GM12891 (cell line): ENCODE measurements around the gene OR1L8.
"Not testable (repeated sequence)": the region's sequence is repeated elsewhere in the genome, so short reads cannot be mapped to it uniquely, and the experiment has no call there.

ENCODE experiments used
- DNase-seq: peaks from one replicate; pipeline ENCODE4 v3.0.0; 2011; ENCODE audit warnings: low spot score; ENCODE audit not compliant: insufficient read length
- FAIRE-seq: peaks from 2 replicates; lab custom pipeline; 2011; peaks lifted over from hg19 to GRCh38; lab: Jason Lieb, UNC
- PAX5 ChIP-seq: IDR thresholded peaks from 2 replicates; pipeline ENCODE4 v1.6.1; 2011; ENCODE audit warnings: low read length, moderate library complexity, mild to moderate bottlenecking; ENCODE audit not compliant: insufficient read depth, severe bottlenecking
- POLR2A ChIP-seq: IDR thresholded peaks from 2 replicates; pipeline ENCODE4 v1.6.1; 2011; ENCODE audit warnings: low read depth, low read length, control low read depth
- POLR2AphosphoS5 ChIP-seq: IDR thresholded peaks from 2 replicates; pipeline ENCODE4 v1.6.1; 2011; ENCODE audit warnings: low read depth, low read length, control low read depth
- POU2F2 ChIP-seq: IDR thresholded peaks from 2 replicates; pipeline ENCODE4 v1.6.1; 2011; ENCODE audit warnings: low read depth, mild to moderate bottlenecking, control low read depth, low read length, moderate library complexity
- SPI1 ChIP-seq: IDR thresholded peaks from 2 replicates; pipeline ENCODE4 v1.6.1; 2011; ENCODE audit warnings: low read depth, low read length, control low read depth
- TAF1 ChIP-seq: IDR thresholded peaks from 2 replicates; pipeline ENCODE4 v1.6.1; 2011; ENCODE audit warnings: low read depth, low read length, control low read depth

Gene OR1L8

GRCh38 chr9:122552812-122553211 lies 30.4 kb downstream of the OR1L8 start, which contains the start of gene OR1N2:
OR1N2 (plus strand) TSS chr9:122553112; CDS start chr9:122553212, 100 bp downstream.
- DNase-seq (no peak), FAIRE-seq (no peak)
- TF ChIP-seq PAX5 (no peak), SPI1 (peak; percentile 50; the same call in 1 of the 2 replicates)

GRCh38 chr9:122551371-122551770 lies 31.8 kb downstream of the OR1L8 start:
- no peak for FAIRE-seq
- no peak for TF ChIP-seq POLR2AphosphoS5
- no peak for TF ChIP-seq TAF1
- DNase-seq: no peak

GRCh38 chr9:122546196-122546595 lies 37.0 kb downstream of the OR1L8 start:
- FAIRE-seq: no peak
- TF ChIP-seq POLR2AphosphoS5 (no peak), SPI1 (no peak), POLR2A (no peak), PAX5 (no peak), TAF1 (no peak), POU2F2 (no peak)
- no peak for DNase-seq

- TF ChIP-seq POLR2AphosphoS5 (no peak), SPI1 (no peak), POLR2A (no peak), TAF1 (no peak), POU2F2 (no peak), PAX5 (no peak)
- FAIRE-seq (no peak), DNase-seq (no peak)
Observed at GRCh38 chr9:122538757-122539156, 44.4 kb downstream of the OR1L8 start.

GRCh38 chr9:122537066-122537465 lies 46.1 kb downstream of the OR1L8 start:
- not testable (repeated sequence) for DNase-seq, FAIRE-seq

- no peak for TF ChIP-seq POU2F2
- no peak for TF ChIP-seq TAF1
- TF ChIP-seq PAX5: no peak
- TF ChIP-seq SPI1: no peak
- TF ChIP-seq POLR2AphosphoS5: no peak
- TF ChIP-seq POLR2A: no peak
- no peak for DNase-seq
- no peak for FAIRE-seq
Observed at GRCh38 chr9:122536134-122536533, 47.0 kb downstream of the OR1L8 start.

GRCh38 chr9:122531157-122531556 lies 52.0 kb downstream of the OR1L8 start:
- DNase-seq, FAIRE-seq: not testable (repeated sequence)

GRCh38 chr9:122527193-122527592 lies 56.0 kb downstream of the OR1L8 start, which contains the start of gene OR1N1:
OR1N1 (minus strand) TSS chr9:122527293; CDS start chr9:122527293, 0 bp downstream.
- FAIRE-seq (no peak), DNase-seq (no peak)
- TF ChIP-seq POLR2A (no peak), SPI1 (no peak), POLR2AphosphoS5 (no peak), POU2F2 (no peak)

- TF ChIP-seq SPI1 (no peak), POLR2AphosphoS5 (no peak), PAX5 (no peak), POLR2A (no peak), POU2F2 (no peak)
- FAIRE-seq: no peak
- DNase-seq: no peak
Observed at GRCh38 chr9:122526602-122527001, 56.6 kb downstream of the OR1L8 start.

- FAIRE-seq (no peak), DNase-seq (no peak)
- TF ChIP-seq POLR2AphosphoS5 (no peak), POLR2A (no peak), POU2F2 (no peak), TAF1 (no peak)
Observed at GRCh38 chr9:122519376-122519775, 63.8 kb downstream of the OR1L8 start.

- TF ChIP-seq POU2F2 (no peak), POLR2AphosphoS5 (no peak), POLR2A (no peak), PAX5 (no peak)
- FAIRE-seq (no peak), DNase-seq (no peak)
Observed at GRCh38 chr9:122518841-122519240, 64.3 kb downstream of the OR1L8 start, which contains the start of gene OR1J4. OR1J4 (plus strand) TSS chr9:122519141; CDS start chr9:122519141, 0 bp downstream.
